ENCODE data around the gene STRN4.
"Not testable (repeated sequence)": the region's sequence is repeated elsewhere in the genome, so short reads cannot be mapped to it uniquely, and the experiment has no call there.

Gene STRN4

DNA sequence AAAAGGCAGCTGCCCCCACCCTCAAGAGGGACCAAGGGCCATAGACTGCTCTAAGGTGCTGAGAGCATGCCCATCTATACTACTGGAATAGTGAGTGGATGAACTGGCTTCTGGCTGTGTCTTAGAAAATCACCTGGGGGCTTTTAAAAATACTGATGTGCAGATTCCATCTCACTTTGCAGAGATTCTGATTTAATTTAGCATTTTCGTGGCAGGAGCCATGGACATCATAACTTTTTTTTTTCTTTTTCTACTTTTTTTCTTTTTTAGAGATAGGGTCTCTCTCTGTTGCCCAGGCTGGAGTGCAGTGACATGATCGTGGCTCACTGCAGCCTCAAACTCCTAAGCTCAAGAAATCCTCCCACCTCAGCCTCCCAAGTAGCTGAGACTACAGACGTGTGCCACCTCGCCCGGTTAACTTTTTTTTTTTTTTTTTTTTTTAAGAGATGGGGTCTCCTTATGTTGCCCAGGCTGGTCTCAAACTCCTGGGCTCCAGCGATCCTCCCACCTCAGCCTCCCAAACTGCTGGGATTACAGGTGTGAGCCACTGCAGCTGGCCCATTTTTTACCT, 33.4 kb downstream of the STRN4 start:
- not testable (repeated sequence) for DNase-seq (ENCODE audit: low spot score)

DNA sequence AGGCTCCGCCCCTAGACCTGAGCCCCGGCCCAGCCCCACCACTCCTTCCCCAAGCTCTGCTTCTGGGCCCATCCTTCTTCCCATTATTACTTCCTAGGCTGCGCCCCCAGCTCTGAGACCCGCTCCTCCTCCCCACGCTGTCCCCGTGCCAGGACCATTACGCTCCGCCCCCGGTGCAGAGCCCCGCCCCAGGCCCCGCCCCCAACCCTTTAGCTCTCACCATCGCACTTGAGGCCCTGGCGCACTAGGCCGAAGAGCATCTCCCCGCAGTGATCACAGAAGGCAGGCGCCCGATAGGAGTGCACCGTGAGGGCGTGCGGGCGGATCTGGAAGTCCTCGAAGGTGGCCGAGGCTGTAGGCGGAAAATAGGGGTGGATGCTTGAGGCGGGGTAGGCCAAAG, 35.6 kb downstream of the STRN4 start:
- DNase-seq (ENCODE audit: low spot score) = no peak

DNA sequence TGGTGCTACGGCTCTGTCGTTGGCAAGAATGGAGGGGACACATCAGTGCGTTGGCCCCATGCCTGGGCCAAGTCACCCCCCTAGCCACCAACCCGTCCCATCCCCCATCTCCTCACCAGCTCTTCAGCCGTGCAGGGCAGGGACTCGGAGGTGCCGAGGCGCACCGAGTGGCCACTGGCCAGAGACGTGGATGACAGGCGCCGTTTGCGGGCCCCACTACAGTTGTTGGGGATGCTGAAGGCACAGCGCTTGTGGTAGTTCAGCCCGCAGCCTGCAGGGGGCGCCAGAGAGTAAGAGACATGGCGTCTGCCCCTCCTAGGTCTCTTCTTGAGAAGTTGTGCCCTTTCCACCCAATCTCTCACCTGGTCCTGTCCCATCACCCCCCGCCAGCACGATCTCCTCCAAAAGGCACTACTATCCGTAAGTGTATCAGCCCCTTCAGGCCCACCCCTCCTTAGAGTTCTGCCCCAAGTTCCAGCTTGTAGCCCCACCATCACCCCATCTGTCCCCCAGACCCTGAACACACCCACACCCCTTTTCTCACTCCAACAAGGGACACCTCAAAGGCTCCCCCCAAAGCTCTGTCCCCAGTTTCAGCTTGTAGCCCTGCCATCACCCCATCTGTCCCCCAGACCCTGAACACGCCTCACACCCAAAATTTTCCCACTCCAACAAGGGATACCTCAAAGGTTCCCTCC, 41.7 kb downstream of the STRN4 start:
- DNase-seq (ENCODE audit: low spot score) = no peak

DNA sequence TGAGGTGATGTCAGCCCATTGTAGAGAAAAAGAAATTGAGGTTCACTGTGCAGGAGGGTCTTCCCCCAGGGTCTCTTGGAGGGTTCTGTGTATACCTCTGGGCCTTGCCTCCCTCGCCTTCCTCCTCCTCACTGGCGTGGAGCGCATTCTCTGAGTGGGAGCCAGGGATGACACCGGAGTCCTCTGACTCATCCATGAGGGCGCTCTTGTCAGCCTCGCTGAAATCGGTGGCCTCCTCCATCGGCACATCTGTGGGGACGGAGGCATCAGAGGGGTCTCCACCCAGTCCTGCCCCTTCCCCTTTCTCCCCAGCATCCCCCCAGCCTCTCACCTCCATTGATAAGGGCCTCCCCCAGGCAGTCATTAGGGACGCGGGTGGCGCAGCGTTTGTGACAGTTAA, 45.5 kb downstream of the STRN4 start:
- DNase-seq (ENCODE audit: low spot score) = no peak

DNA sequence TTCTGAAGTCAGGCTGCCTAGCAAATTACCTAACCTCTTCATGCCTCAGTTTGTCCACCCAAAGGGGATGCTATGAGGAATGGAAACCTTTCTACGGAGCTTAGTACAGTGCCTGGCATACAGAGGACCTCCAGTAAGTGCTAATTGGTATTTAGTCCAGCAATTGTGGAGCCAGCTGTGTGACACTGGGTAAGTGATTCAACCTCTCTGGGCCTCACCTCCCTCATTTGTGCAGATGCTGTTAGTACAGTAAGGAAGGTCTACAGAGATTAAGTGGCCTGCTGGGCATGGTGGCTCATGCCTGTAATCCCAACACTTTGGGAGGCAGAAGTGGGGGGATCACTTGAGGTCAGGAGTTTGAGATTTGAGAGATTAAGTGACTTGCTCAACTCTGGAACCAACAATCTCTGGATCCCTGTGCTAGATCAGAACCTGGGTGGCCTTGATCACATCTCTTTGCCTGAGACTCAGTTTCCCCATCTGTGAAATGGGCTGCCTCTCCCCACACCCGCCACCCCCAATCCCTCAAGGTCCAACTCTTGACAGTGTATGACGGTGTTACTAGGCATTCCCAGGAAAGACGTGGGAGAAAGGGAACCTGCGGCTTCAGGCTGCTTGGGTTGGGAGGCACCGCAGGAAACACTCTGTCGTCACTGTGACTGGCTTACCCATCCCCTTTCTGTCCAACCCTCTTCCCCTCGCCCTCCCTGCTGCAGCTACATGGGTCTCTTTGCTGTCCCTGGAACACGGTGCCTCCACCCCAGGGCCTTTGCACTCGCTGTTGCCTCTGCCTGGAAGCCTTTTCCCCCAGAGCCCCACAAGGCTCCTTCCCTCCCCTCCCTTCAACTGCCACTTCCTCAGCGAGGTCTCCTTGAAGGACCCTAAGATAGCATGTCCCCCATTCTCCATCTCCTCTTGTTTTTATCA, 47.6 kb downstream of the STRN4 start:
- no peak for DNase-seq (ENCODE audit: low spot score)

DNA sequence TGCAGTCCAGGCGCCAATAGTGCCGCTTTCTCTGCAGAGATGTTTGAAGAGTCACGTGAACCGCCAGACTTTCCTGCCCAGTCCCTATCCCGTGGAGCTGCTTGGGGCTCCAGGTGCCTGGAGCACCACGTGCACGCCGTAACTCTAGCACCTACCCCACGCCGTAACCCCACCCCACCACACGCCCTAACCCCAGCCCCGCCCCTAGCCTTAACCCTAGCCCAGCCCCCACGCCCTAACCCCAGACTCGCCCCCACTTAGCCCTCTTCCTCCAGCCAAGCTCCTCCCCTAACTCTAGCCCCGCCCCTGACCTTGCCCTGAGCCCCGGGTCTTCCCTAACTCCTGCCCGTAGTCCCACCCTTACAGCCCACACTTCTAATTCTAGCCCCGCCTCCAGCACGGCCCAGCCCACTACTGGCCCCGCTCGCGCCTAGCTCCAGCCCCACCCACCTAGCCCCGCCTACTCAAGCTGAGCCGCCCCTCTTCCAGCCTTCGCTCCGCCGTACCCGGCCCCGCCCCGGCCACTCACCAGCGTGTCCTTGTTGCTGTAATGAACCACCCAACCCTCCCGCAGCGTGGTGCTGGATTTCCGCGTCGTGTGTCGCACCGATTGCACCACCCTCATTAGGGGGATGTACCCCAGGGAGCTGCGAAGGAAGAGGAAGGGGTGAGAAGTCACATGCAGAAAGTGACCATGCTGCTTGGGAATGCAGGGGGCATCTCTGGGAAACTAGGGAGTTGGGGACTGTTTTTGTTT, 48.9 kb downstream of the STRN4 start:
- peak; percentile 86 for DNase-seq (ENCODE audit: low spot score)

DNA sequence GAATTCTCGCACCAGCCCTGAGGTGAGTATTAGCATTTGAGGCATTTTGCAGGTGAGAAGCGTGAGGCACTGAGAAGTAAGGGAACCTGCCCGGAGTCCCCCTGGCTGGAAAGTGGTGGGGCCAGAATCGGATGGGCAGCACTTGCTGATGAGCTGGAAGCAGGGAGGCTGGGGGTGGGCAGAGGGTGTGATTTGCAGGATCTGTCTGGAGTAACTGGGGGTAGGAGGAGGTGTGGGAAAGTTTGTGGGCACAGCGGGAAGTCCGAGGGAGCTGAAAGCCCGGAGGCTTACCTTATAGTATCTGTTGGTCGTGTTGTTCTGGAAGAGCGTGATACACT, 49.4 kb downstream of the STRN4 start:
- DNase-seq (ENCODE audit: low spot score) = no peak

DNA sequence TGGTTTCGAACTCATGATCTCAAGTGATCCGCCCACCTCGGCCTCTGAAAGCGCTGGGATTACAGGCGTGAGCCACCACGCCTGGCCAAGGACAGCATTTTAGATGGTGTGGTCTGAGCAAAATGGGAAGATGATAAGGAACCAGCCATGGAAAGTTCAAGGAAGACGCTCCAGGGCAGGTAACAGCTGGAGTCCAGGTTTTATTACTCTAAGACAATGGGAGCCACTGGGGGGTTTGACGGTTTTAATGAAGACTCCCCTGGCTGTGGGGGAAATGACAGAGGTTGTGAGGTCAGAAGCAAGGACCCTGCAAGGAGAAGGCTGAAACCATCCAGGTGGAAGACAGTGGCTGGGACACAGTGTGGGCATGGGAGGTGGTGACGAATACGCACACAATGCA, 50.2 kb downstream of the STRN4 start:
- no peak for DNase-seq (ENCODE audit: low spot score)

DNA sequence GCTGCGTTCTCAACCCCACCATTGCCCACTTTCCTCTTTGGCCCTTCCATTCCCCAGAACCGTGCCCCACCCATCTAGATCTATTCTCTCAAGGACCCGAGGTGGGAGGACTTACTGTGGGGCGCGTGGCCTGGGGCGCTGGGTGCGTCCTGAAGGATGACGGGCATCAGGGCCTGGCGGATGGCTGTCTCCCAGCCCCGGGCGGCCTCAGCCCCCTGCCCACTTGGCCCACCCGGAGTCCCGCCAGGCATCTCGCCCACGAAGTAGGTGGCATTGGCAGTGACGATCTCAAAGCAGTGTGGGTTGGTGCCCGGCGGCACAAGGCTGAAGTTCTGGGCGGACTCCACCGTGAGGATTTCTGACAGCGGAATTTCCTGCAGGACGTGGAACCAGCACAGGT, 52.5 kb downstream of the STRN4 start:
- no peak for DNase-seq (ENCODE audit: low spot score)

DNA sequence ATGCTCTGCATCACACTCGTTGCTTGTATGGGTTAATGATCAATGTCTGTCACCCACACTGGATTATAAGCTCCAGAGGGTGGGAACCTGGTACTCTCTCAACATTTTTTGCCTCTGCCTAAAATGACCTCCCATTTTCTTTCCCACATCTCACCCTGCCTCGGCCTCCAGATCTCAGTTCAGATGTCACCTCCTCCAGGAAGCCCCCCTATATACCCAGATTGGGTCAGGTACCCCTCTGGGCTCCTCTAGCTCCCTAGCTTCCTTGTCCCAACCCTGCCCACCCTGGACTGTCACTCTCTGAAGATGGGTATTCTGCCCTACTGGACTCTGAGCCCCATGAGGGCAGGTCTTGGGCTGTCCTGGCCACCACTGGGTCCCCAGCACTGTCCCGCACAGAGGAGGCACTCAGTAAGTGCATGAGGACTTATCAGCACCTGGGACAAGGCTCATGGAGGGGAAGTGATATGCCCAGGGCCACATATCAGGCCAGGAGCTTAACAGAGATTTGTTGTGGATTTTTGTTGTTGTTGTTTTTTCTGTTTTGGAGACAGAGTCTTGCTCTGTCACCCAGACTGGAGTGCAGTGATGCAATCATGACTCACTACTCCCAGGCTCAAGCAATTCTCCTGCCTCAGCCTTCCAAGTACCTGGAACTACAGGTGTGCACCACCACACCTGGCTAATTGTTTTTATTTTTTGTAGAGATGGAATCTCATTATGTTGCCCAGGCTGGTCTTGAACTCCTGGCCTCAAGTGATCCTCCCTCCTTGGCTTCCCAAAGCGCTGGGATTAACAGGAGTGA, 53.1 kb downstream of the STRN4 start:
- DNase-seq (ENCODE audit: low spot score) = no peak

DNA sequence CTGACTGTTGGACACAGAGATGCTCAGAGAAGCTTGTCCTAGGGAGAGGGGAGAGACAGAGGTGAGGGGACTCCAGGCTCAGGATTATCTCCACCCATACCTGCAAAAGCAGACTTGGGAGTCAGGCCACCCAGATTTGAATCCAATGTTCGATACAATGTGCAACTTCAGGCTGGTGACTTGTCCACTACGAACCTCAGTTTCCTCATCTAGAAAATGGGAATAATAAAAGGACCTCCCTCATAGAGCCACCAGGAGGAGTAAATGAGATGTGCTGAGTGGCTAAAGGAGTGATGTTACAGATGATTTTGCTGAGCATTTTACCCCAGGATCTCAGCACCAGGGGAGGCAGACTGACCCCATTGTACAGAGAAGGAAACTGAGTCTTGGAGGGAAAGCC, 54.3 kb downstream of the STRN4 start:
- DNase-seq (ENCODE audit: low spot score) = no peak

DNA sequence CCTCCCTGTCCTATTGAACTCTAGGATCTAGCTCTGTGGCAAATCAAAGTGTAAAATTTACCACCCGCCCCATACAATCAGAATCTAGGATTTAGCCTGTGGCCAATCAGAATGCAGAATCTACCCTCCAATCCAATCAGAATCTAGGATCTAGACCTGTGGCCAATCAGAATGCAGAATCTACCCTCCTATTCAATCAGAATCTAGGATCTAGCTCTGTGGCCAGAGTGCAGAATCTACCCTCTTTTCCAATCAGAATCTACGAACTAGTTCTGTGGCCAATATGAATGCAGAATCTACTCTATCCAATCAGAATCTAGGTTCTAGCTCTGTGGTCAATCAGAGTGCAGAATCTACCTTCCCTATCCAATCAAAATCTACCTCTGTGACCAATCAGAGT, 55.1 kb downstream of the STRN4 start:
- DNase-seq (ENCODE audit: low spot score) = no peak

DNA sequence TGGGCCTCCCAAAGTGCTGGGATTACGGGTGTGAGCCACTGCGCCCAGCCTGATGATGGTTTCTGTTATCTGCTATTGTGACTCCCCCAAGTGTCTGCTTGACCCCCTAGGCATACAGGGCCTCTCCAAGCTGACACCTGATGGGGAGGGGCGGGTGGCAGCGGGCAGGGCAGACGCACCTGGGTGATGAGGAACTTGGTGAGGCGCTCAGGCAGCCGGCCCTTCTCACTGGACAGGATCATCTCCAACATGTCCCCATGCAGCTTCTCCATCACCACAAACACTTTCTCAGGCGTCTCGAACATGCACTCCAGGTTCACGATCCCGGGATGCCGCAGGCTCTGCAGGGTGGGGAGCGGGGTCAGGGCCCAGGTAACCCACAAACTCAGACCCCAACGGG, 56.9 kb downstream of the STRN4 start:
- no peak for DNase-seq (ENCODE audit: low spot score)

DNA sequence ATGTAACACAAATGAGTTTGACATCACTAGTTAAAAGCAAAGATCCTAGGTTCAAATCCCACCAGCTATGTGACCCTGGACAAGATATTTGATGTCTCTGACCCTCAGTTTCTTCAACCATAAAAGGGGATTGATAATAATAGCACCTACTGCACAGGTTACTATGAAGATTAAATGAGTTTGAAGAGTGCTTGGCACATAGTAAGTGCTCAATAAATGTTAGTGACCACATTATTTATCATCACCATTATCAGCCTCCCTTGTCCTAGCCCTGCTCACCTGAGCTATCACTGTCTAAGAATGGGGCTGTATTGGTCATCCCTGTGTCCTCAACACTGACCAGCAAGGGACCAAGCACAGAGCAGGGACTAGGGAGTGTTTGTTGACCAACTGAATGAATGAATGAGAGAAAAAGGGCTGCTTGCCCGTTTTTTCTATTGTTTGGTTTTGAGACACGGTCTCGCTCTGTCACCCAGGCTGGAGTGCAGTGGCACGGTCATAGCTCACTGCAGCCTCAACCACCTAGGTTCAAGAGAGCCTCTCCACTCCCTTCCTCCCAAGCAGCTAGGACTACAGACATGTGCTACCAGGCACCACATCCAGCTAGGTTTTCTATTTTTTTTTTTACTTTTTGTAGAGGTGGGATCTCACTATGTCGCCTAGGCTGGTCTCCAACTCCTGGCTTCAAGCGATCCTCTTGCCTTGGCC, 58.7 kb downstream of the STRN4 start:
- no peak for DNase-seq (ENCODE audit: low spot score)

DNA sequence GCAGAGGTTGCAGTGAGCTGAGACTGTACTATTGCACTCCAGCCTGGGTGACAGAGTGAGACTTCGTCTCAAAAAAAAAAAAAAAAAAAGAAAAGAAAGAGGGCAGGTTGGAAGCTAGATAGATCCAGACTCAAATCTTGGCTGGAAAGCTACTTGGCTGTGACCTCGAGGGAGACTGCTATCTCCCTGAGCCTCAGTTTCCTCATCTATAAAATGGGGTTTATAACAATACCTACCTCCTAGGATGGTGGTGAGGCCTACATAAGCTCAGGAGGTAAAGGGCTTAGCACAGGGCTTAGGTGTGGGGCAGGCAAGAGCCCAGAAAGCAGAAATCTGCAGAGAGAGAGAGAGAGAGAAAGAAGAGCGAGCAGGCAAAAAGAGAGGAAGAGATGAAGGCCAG, 61.1 kb downstream of the STRN4 start:
- no peak for DNase-seq (ENCODE audit: low spot score)

DNA sequence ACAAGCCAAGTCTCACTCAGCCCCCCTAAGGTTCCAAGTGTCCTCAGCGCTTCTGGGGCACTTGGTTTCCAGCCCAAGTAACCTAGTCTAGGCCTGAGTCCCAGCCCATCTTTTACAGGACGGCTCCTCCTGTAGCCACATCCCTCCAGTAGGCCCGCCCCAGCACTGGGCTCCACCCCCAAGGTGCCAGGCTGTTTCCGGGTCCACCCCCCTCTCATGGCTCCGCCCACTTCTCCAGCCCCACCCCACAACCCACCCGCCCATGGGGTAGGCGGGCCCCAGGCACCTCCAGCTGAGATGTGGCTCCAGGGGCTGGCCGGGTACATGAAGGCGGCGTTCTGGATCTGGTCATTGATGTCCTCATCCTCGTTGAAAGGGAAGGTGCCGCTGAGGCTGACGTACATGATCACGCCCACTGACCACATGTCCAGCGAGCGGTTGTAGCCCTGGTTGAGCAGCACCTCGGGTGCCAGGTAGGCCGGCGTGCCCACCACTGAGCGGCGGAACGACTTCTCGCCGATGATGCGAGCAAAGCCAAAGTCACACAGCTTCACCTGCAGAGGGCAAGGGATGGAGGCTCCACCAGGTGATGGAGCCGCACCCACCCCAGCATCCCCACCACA, 68.0 kb downstream of the STRN4 start:
- DNase-seq (ENCODE audit: low spot score) = no peak

DNA sequence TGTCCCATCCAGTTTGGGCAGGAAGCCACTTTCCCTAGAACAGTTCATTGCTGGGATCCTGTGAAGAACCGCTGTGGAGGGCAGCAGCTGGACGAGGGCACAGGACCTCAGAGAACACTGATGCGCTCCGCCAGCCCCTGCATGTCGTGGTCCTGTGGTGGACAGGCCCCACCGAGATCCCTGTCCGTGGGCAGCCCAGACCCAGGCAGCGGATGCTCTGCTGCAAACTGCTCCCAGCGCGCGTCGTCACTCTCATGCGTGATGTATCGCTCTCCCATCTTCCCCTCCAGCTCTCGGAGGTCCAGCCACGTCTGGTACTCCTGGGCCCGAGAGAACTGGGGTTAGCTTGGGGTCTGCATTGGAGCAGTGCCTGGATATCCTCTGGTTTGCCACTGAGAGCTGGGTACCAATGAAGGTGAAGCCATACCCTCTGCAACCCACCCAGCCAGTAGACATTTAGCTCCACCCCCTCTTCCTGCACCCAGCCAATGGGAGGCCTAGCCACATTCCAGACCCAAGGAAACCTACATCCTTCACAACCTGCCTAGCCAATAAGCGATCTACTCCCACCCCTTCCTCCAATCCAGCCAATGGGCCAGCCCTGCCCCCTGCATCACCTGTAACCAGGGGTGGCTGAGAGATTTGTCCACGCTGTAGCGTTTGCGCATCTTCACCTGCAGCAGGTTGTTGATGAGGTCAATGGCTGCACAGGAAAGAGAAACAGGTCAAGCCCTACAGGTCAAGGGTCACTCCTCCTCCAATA, 71.7 kb downstream of the STRN4 start:
- no peak for DNase-seq (ENCODE audit: low spot score)

DNA sequence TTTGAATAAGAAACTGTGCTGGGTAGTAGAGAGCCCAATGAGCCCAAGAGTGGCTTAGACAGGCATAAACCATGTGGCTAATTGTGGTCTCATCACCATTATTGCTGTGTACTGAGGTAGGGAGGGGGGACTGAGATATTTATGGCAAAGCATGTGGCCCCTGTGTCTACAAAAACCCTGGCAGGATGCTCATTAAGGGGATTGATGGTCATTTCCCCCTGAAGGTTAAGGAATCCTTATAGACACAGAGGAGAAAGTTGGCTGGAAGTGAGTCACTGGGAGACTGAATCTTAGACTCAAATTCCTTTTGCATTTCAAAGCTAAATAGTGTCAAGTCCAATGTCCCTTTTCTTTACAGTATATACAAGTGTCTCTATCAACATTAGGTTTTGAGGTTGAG, 75.4 kb downstream of the STRN4 start:
- no peak for DNase-seq (ENCODE audit: low spot score)

All from left forelimb (tissue), 1 donor.